Lower lobe of right lung (tissue), 2 donors: Measurements from ENCODE around the gene ARHGEF2. TPM values are rescaled to one million over a fixed set of nuclear protein-coding genes. Genes with fewer than 3 reads are reported as not detected.
"Not testable (repeated sequence)": the region's sequence is repeated elsewhere in the genome, so short reads cannot be mapped to it uniquely, and the experiment has no call there.

Source experiments
- ATAC-seq, 2 donors: fragments of 200-7000 bp; cut with Tn5 transposase; one replicate each; pipeline ENCODE4 v1.9.1; 2020 to 2022; ENCODE audit warnings: mild to moderate bottlenecking in 2 of 2, moderate library complexity in 2 of 2
- DNase-seq: peaks from one replicate; pipeline ENCODE4 v3.0.0-alpha.2; 2020
- H3K27ac ChIP-seq: fragments of 200-600 bp; one replicate; pipeline ENCODE4 v1.8.0; 2022
- H3K27me3 ChIP-seq: fragments of 200-600 bp; one replicate; pipeline ENCODE4 v1.8.0; 2022; ENCODE audit warnings: low read depth
- H3K36me3 ChIP-seq: fragments of 200-600 bp; one replicate; pipeline ENCODE4 v1.8.0; 2022; ENCODE audit warnings: mild to moderate bottlenecking
- H3K4me1 ChIP-seq: fragments of 200-600 bp; one replicate; pipeline ENCODE4 v1.8.0; 2022
- H3K4me3 ChIP-seq: fragments of 200-600 bp; one replicate; pipeline ENCODE4 v1.8.0; 2022; ENCODE audit warnings: mild to moderate bottlenecking
- H3K9me3 ChIP-seq: fragments of 200-600 bp; one replicate; pipeline ENCODE4 v1.8.0; 2022
- CTCF ChIP-seq: fragments of 200-600 bp; IDR thresholded peaks from one replicate; pipeline ENCODE4 v1.8.0; 2022; ENCODE audit warnings: antibody characterized with exemption, mild to moderate bottlenecking
- intact Hi-C: fragments of 100-400 bp; cut with DNase I; formaldehyde crosslinking; loops from one replicate; pipeline ENCODE4 v1.11.0; 2022
- total RNA-seq: library from RNA; stranded (reverse); fragmentation: NEBNext Ultra II Directional; extraction: Animal tissue kit (Norgen Biotek cat#: 25700); gene quantifications from one replicate; pipeline ENCODE4 v1.2.1, GENCODE V29; 2021
- donor health status: DM: no; HTN: yes; CAD: no; lungs with severe emphysema.

The ARHGEF2 gene
- total RNA-seq, 1 donor from 2014 or later, result 252 TPM

- ATAC-seq, result peak; percentile 48 to 60
- no peaks in the 10 kb centered on the region for H3K27me3 ChIP-seq
Observed at GRCh38 chr1:155990005-155990739, 11.8 kb upstream of the ARHGEF2 start.

GRCh38 chr1:155989242-155990004 lies 11.1 kb upstream of the ARHGEF2 start:
- H3K36me3 ChIP-seq, result no peaks in the 10 kb centered on the region
- H3K4me3 ChIP-seq, result peak overlapping the region; percentile 42
- DNase-seq, result peak; percentile 82
- peaks cover 37% of the 10 kb centered on the region for H3K4me1 ChIP-seq
- no peaks in the 10 kb centered on the region for H3K9me3 ChIP-seq
- peak overlapping the region; percentile 14 for H3K27ac ChIP-seq
- no peaks in the 10 kb centered on the region for H3K27me3 ChIP-seq
- peak; percentile 86 to 94 for ATAC-seq
- TF ChIP-seq CTCF, result peak; percentile 99
- intact Hi-C loops, result no loop called here

More at GRCh38 chr1:155990005-155990739, 11.8 kb upstream of the ARHGEF2 start:
- Histone ChIP-seq H3K4me1 (peaks cover 36% of the 10 kb centered on the region), H3K9me3 (no peaks in the 10 kb centered on the region), H3K27ac (no peak overlapping the region), H3K36me3 (no peaks in the 10 kb centered on the region), H3K4me3 (no peak overlapping the region)
- intact Hi-C loops, result no loop called here
- DNase-seq, result no peak
- no peak for TF ChIP-seq CTCF

GRCh38 chr1:155984903-155985645 lies 6.7 kb upstream of the ARHGEF2 start:
- ATAC-seq, intact Hi-C loops, DNase-seq, H3K27me3 ChIP-seq, H3K9me3 ChIP-seq, H3K4me3 ChIP-seq, H3K36me3 ChIP-seq: not testable (repeated sequence)
- peak overlapping the region; percentile 1 for H3K27ac ChIP-seq
- peaks cover 61% of the 10 kb centered on the region for H3K4me1 ChIP-seq

GRCh38 chr1:155984341-155984740 lies 6.0 kb upstream of the ARHGEF2 start:
- Histone ChIP-seq H3K4me3 (no peak overlapping the region), H3K36me3 (no peaks in the 10 kb centered on the region), H3K27me3 (no peaks in the 10 kb centered on the region), H3K27ac (peak overlapping the region; percentile 93), H3K9me3 (no peaks in the 10 kb centered on the region), H3K4me1 (peaks cover 63% of the 10 kb centered on the region)
- no peak for TF ChIP-seq CTCF
- DNase-seq (no peak), ATAC-seq (no peak)
- intact Hi-C loops, result no loop called here

GRCh38 chr1:155983191-155984024 lies 5.1 kb upstream of the ARHGEF2 start:
- DNase-seq, result no peak
- Histone ChIP-seq H3K27me3 (no peaks in the 10 kb centered on the region), H3K4me1 (peaks cover 57% of the 10 kb centered on the region), H3K27ac (peak overlapping the region; percentile 93), H3K4me3 (peak overlapping the region; percentile 5), H3K9me3 (no peaks in the 10 kb centered on the region), H3K36me3 (no peaks in the 10 kb centered on the region)
- TF ChIP-seq CTCF, result no peak
- intact Hi-C loops, result no loop called here
- no peak for ATAC-seq
